Inferior parietal cortex (tissue), 1 donor: ENCODE results near the gene CDV3.
"Not testable (repeated sequence)": the region's sequence is repeated elsewhere in the genome, so short reads cannot be mapped to it uniquely, and the experiment has no call there.

ENCODE experiments used
- DNase-seq: peaks from one replicate; pipeline ENCODE4 v3.0.0-alpha.2; 2016; ENCODE audit errors: extremely low spot score

CDV3 gene

DNA sequence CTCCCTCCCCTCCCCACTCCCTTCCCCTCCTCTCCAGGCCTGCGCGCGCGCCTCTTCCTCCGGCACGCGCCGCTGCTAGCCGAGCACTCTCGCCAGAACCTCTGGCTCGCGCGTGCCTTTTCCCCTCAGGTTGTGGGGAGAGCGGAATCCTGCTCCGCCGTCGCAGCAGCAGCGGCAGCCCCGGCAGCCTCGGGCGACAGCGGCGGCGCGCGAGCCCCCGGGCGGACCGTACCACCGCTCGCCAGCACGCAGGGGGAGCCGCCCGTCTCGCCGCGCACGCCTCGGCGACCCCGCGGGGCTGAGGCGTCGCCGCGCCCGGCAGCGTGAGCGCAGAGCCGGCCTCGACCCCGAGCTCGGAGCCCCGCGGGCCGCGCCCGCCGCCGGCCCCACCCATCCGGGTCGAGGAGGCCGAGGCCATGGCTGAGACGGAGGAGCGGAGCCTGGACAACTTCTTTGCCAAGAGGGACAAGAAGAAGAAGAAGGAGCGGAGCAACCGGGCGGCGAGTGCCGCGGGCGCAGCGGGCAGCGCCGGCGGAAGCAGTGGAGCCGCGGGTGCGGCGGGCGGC, at the start of gene CDV3:
Gene CDV3 (plus strand): TSS at position 58 of the 566 bp plus-strand sequence. CDS start 359 bp downstream, at position 417.
- DNase-seq: no peak

GRCh38 chr3:133523758-133524157, 49.7 kb upstream of the CDV3 start:
- DNase-seq: not testable (repeated sequence)

GRCh38 chr3:133525435-133525834, 48.1 kb upstream of the CDV3 start:
- no peak for DNase-seq

GRCh38 chr3:133527081-133527715, 46.3 kb upstream of the CDV3 start:
- DNase-seq: no peak

DNA sequence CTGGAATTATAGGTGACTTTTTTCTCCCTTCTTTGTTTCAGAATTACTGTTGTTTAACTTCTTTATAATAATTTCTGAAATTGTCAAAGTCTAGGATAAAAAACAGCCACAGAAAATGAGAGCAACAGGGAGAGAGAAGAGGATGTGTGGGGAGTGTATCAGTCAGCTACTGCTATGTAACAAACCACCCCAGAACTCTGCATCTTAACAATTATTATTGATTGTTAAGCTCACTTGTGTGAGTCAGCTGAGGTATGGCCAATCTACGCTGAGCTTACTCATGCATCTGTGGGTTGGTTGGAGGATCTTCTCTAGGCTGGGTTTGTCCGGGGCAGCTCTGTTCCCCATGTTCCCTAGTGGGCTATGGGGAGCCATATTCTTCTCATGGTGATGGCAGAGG, 43.7 kb upstream of the CDV3 start:
- DNase-seq: no peak

- DNase-seq: no peak
Observed at GRCh38 chr3:133531981-133532380, 41.5 kb upstream of the CDV3 start.

- no peak for DNase-seq
Observed at GRCh38 chr3:133532951-133533350, 40.5 kb upstream of the CDV3 start.

GRCh38 chr3:133535971-133536881, 37.3 kb upstream of the CDV3 start:
- no peak for DNase-seq

DNA sequence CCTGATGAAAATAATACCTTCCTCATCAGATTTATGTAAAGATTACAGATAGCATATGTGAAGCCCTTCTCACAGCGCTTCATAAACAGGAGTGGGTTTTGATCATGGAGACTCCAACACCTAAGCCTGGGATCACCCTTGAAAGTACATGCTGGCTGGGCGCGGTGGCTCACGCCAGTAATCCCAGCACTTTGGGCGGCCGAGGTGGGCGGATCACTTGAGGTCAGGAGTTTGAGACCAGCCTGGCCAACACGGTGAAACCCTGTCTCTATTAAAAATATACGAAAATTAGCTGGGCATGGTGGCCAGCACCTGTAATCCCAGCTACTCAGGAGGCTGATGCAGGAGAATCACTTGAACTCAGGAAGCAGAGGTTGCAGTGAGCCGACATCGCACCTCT, 36.4 kb upstream of the CDV3 start:
- not testable (repeated sequence) for DNase-seq

- no peak for DNase-seq
Observed at GRCh38 chr3:133538154-133538553, 35.3 kb upstream of the CDV3 start.

GRCh38 chr3:133540896-133541674, 32.4 kb upstream of the CDV3 start:
- DNase-seq: no peak

DNA sequence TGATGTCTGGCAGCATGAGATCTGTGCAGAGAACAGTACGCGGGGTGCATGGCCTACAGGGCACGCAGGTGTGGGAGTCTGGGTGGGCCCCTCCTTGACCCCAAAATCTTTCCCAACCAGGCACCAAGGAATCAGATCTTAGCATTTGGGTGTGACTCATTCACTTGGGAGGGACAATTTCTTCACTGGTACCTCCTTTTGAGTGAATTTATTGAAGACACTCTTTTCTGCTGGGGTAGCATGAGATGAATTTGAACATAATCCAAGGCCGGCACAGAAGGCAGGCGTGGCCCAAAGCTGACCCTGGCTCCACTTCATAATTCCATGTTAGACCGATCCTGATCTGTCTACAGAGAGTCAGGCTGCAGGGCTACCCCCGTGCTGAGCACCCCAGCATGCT, 30.6 kb upstream of the CDV3 start:
- no peak for DNase-seq

- DNase-seq: not testable (repeated sequence)
Observed at GRCh38 chr3:133544983-133545382, 28.5 kb upstream of the CDV3 start.

GRCh38 chr3:133547432-133548041, 25.9 kb upstream of the CDV3 start:
- no peak for DNase-seq

- DNase-seq: no peak
Observed at GRCh38 chr3:133548090-133548489, 25.4 kb upstream of the CDV3 start.

DNA sequence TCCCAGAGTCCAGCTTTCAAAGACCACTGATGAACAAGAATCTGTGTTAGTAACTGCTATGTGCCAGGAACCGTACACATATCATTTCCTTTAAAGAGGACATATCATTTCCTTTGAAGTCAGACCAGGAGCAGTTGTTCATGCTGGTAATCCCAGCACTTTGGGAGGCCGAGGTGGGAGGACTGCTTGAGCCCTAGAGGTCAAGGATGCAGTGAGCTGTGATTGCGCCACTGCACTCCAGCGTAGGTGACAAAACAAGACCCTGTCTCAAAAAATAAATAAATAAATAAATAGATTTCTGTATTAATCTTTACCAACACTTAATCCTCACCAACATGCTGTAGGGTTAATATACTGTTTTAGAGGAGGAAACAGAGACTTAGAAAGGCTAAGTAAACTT, 23.9 kb upstream of the CDV3 start:
- no peak for DNase-seq

DNA sequence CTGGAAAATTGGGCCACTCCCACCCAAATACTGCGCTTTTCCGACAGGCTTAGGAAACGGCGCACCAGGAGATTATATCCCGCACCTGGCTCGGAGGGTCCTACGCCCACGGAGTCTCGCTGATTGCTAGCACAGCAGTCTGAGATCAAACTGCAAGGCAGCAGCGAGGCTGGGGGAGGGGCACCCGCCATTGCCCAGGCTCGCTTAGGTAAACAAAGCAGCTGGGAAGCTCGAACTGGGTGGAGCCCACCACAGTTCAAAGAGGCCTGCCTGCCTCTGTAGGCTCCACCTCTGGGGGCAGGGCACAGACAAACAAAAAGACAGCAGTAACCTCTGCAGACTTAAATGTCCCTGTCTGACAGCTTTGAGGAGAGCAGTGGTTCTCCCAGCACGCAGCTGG, 21.9 kb upstream of the CDV3 start:
- DNase-seq: not testable (repeated sequence)

DNA sequence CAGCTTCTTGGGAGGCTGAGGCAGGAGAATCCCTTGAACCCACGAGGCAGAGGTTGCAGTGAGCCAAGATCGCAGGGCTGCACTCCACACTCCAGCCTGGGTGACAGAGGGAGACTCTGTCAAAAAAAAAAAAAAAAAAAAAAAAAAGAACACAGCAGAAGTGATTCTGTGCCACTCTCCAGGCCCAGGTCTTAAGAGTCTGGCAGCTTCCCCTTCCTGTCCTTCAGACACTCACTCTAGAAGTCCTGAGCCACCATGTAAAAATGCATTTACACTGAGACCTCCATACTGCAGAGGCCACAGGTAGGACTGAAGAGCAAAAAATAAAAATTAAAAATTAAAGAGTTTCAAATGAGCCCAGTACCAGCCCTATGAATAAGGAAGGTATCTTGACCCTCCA, 11.8 kb upstream of the CDV3 start:
- no peak for DNase-seq

GRCh38 chr3:133562376-133562775, 11.1 kb upstream of the CDV3 start:
- DNase-seq: no peak

DNA sequence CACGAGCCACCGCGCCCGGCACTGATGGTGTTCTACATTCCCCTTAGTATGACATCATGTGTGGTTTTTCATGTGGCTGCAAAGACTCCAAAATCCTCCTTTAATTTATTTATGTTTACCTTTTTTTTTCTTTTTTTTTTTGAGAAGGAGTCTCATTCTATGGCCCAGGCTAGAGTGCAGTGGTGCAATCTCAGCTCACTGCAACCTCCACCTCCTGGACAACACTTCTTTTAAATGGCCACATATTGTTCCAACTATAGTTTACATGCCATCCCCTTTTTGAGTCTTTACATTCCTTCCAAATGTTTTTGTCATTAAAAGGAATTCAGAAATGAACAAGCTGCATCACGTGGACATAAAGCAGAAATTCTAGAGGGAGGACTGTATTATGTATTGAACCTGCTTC, 10.3 kb upstream of the CDV3 start:
- DNase-seq: no peak

- no peak for DNase-seq
Observed at GRCh38 chr3:133563816-133564215, 9.7 kb upstream of the CDV3 start.
